ENCODE data around the gene FITM2. TPM values are rescaled to one million over a fixed set of nuclear protein-coding genes. Genes with fewer than 3 reads are reported as not detected.
"Not testable (repeated sequence)": the region's sequence is repeated elsewhere in the genome, so short reads cannot be mapped to it uniquely, and the experiment has no call there.

FITM2 gene
- total RNA-seq, 1 donor = 7.2 TPM

GRCh38 chr20:44302026-44302669 is 8.9 kb downstream of the FITM2 start:
- Histone ChIP-seq H3K27me3 (ENCODE audit: insufficient read depth, low read length) (no peaks in the 10 kb centered on the region), H3K4me3 (ENCODE audit: insufficient read depth, low read length) (no peak overlapping the region), H3K4me2 (ENCODE audit: insufficient read depth, low read length) (no peak overlapping the region), H2AFZ (ENCODE audit: low read length) (no peak overlapping the region), H3K36me3 (ENCODE audit: insufficient read depth, low read length) (no peaks in the 10 kb centered on the region), H3K9me3 (ENCODE audit: low read depth, low read length) (no peaks in the 10 kb centered on the region), H3K4me1 (ENCODE audit: insufficient read depth, low read length) (no peaks in the 10 kb centered on the region), H3K79me2 (ENCODE audit: insufficient read depth, low read length) (no peaks in the 10 kb centered on the region), H4K20me1 (ENCODE audit: insufficient read depth, low read length) (no peaks in the 10 kb centered on the region), H3K27ac (ENCODE audit: low read depth, low read length) (no peak overlapping the region)
- TF ChIP-seq, protein P1, sequence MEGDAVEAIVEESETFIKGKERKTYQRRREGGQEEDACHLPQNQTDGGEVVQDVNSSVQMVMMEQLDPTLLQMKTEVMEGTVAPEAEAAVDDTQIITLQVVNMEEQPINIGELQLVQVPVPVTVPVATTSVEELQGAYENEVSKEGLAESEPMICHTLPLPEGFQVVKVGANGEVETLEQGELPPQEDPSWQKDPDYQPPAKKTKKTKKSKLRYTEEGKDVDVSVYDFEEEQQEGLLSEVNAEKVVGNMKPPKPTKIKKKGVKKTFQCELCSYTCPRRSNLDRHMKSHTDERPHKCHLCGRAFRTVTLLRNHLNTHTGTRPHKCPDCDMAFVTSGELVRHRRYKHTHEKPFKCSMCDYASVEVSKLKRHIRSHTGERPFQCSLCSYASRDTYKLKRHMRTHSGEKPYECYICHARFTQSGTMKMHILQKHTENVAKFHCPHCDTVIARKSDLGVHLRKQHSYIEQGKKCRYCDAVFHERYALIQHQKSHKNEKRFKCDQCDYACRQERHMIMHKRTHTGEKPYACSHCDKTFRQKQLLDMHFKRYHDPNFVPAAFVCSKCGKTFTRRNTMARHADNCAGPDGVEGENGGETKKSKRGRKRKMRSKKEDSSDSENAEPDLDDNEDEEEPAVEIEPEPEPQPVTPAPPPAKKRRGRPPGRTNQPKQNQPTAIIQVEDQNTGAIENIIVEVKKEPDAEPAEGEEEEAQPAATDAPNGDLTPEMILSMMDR (IDR thresholded peaks at IDR 0.05; ENCODE audit: extremely low read depth, low read depth, low read length) = no peak
- DNase-seq (ENCODE audit: insufficient read length, low spot score, missing footprints) = no peak

DNA sequence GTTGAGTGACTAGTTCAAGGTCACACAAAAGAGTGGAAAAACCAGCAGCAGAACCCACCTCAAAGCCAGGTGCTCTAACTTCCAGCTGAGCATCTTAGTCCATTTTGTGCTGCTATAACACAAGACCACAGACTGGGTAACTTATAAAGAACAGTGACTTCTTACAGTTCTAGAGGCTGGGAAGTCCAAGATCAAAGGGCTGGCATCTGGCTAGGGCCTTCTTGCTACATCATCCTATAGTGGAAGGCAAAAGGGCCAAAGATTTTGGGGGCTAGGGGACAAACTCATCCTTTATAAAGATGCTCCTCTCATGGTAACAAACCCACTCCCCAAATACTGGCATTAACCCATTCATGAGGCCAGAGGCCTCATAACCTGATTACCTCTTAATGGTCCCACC is 9.7 kb downstream of the FITM2 start:
- Histone ChIP-seq H3K4me1 (ENCODE audit: insufficient read depth, low read length) (no peaks in the 10 kb centered on the region), H2AFZ (ENCODE audit: low read length) (no peak overlapping the region), H3K4me3 (ENCODE audit: insufficient read depth, low read length) (no peak overlapping the region), H3K36me3 (ENCODE audit: insufficient read depth, low read length) (no peaks in the 10 kb centered on the region), H3K4me2 (ENCODE audit: insufficient read depth, low read length) (no peak overlapping the region), H3K79me2 (ENCODE audit: insufficient read depth, low read length) (no peaks in the 10 kb centered on the region), H3K9me3 (ENCODE audit: low read depth, low read length) (no peaks in the 10 kb centered on the region), H4K20me1 (ENCODE audit: insufficient read depth, low read length) (no peaks in the 10 kb centered on the region), H3K27ac (ENCODE audit: low read depth, low read length) (no peak overlapping the region), H3K27me3 (ENCODE audit: insufficient read depth, low read length) (no peaks in the 10 kb centered on the region)
- TF ChIP-seq, protein P1 (IDR thresholded peaks at IDR 0.05; ENCODE audit: extremely low read depth, low read depth, low read length) = no peak
- no peak for DNase-seq (ENCODE audit: insufficient read length, low spot score, missing footprints)

- not testable (repeated sequence) for H3K27me3 ChIP-seq (ENCODE audit: insufficient read depth, low read length); H3K4me2 ChIP-seq (ENCODE audit: insufficient read depth, low read length); H2AFZ ChIP-seq (ENCODE audit: low read length); H3K79me2 ChIP-seq (ENCODE audit: insufficient read depth, low read length); H3K4me1 ChIP-seq (ENCODE audit: insufficient read depth, low read length); H3K4me3 ChIP-seq (ENCODE audit: insufficient read depth, low read length); H3K36me3 ChIP-seq (ENCODE audit: insufficient read depth, low read length); DNase-seq (ENCODE audit: insufficient read length, low spot score, missing footprints); H4K20me1 ChIP-seq (ENCODE audit: insufficient read depth, low read length); H3K27ac ChIP-seq (ENCODE audit: low read depth, low read length); H3K9me3 ChIP-seq (ENCODE audit: low read depth, low read length)
Measured at GRCh38 chr20:44299011-44299535, 11.9 kb downstream of the FITM2 start.

- Histone ChIP-seq H3K4me2 (ENCODE audit: insufficient read depth, low read length) (no peak overlapping the region), H4K20me1 (ENCODE audit: insufficient read depth, low read length) (peaks cover 3% of the 10 kb centered on the region), H3K27me3 (ENCODE audit: insufficient read depth, low read length) (no peaks in the 10 kb centered on the region), H2AFZ (ENCODE audit: low read length) (no peak overlapping the region), H3K27ac (ENCODE audit: low read depth, low read length) (no peak overlapping the region), H3K4me1 (ENCODE audit: insufficient read depth, low read length) (no peaks in the 10 kb centered on the region), H3K9me3 (ENCODE audit: low read depth, low read length) (no peaks in the 10 kb centered on the region), H3K4me3 (ENCODE audit: insufficient read depth, low read length) (no peak overlapping the region), H3K79me2 (ENCODE audit: insufficient read depth, low read length) (no peaks in the 10 kb centered on the region), H3K36me3 (ENCODE audit: insufficient read depth, low read length) (no peaks in the 10 kb centered on the region)
- DNase-seq (ENCODE audit: insufficient read length, low spot score, missing footprints) = no peak
- TF ChIP-seq, protein P1 (IDR thresholded peaks at IDR 0.05; ENCODE audit: extremely low read depth, low read depth, low read length) = no peak
Measured at GRCh38 chr20:44297721-44298120, 13.3 kb downstream of the FITM2 start.

Measured in osteoblast (primary cell).